ENCODE measurements around the gene PAM16.

DNA sequence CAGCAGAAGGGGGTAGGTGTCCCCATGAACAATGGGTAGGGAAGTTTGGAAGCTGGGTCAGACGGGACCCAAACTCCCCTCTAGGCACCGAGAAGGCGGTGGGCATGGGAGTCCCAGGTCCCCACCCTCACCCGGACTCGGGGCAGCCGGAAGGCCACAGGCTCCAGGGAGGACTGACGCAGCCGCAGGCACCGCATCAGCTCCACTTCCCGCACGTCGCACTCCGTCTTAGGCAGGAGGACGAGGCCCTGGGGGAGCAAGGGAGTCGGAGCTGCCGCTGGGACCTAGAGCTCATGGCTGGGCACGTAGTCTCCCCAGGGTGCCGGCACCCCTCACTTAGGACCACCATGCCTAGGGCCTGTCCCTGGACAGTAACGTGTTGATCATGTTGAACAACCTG is 7.1 kb upstream of the PAM16 start:
- TF ChIP-seq CTCF (IDR thresholded peaks at IDR 0.05; ENCODE audit: low read depth, low read length, poor library complexity, severe bottlenecking) (no peak), EZH2phosphoT487 (IDR thresholded peaks at IDR 0.05; ENCODE audit: borderline replicate concordance, low read length) (no peak)
